SU-DHL-6 (cell line): ENCODE data around the gene MAPK8IP1.
A peak's percentile ranks its signal among the peaks of the same experiment; 100 is the strongest.

Experiments used
- H2AFZ ChIP-seq: fragments of 200-600 bp; sonication (generic); 2 replicates; pipeline ENCODE4 v1.6.1; 2014; ENCODE audit warnings: low read depth, mild to moderate bottlenecking, moderate library complexity, mixed read lengths, antibody characterized with exemption, low read length; ENCODE audit not compliant: severe bottlenecking
- H3F3A ChIP-seq: fragments of 200-600 bp; shearing (Covaris generic); 2 replicates; pipeline ENCODE4 v1.6.0; 2016; ENCODE audit warnings: antibody characterized with exemption, mild to moderate bottlenecking; ENCODE audit not compliant: insufficient read depth
- H3K27ac ChIP-seq: fragments of 200-600 bp; sonication (generic); 2 replicates; pipeline ENCODE4 v1.5.1; 2016; ENCODE audit warnings: low read depth, mild to moderate bottlenecking, low read length, moderate library complexity, mixed read lengths
- H3K27me3 ChIP-seq: fragments of 200-600 bp; sonication (generic), shearing (Covaris generic); 2 replicates; pipeline ENCODE4 v1.6.0; 2014; ENCODE audit warnings: mild to moderate bottlenecking, low read length
- H3K36me3 ChIP-seq: fragments of 200-600 bp; sonication (generic); 2 replicates; pipeline ENCODE4 v1.6.1; 2014; ENCODE audit warnings: mild to moderate bottlenecking, low read length, mixed read lengths
- H3K4me2 ChIP-seq: fragments of 300-600, 200-600 bp; shearing (Covaris generic), sonication (generic); 2 replicates; pipeline ENCODE4 v1.6.0; 2014; ENCODE audit warnings: low read length, low read depth, mild to moderate bottlenecking; ENCODE audit not compliant: poor library complexity, severe bottlenecking
- H3K4me3 ChIP-seq: fragments of 200-600 bp; sonication (generic); 2 replicates; pipeline ENCODE4 v1.5.1; 2014; ENCODE audit warnings: antibody characterized with exemption, low read length, mild to moderate bottlenecking, mixed read lengths; ENCODE audit not compliant: insufficient read depth, poor library complexity, severe bottlenecking
- H3K79me2 ChIP-seq: fragments of 200-600 bp; sonication (generic); 2 replicates; pipeline ENCODE4 v1.6.1; 2014; ENCODE audit warnings: mild to moderate bottlenecking, low read length, moderate library complexity; ENCODE audit not compliant: insufficient read depth
- H3K9ac ChIP-seq: fragments of 200-600 bp; sonication (generic); 2 replicates; pipeline ENCODE4 v1.7.0; 2014; ENCODE audit warnings: mild to moderate bottlenecking, low read length
- H3K9me2 ChIP-seq: fragments of 200-600 bp; sonication (generic); replicated peaks from 2 replicates; pipeline ENCODE4 v1.6.1; 2014; ENCODE audit warnings: low read length; ENCODE audit not compliant: insufficient read depth
- H3K9me3 ChIP-seq: fragments of 200-600 bp; sonication (generic); 2 replicates; pipeline ENCODE4 v1.6.1; 2014; ENCODE audit warnings: low read length, mixed read lengths; ENCODE audit not compliant: insufficient read depth
- H4K20me1 ChIP-seq: fragments of 200-600 bp; sonication (generic); 2 replicates; pipeline ENCODE4 v1.6.1; 2014; ENCODE audit warnings: low read depth, mild to moderate bottlenecking, antibody characterized with exemption, low read length, moderate library complexity, mixed read lengths
- CTCF ChIP-seq: fragments of 200-600 bp; sonication (generic); IDR thresholded peaks from one replicate; pipeline ENCODE4 v1.5.1; 2017; ENCODE audit warnings: antibody characterized with exemption, mild to moderate bottlenecking, low read length, moderate library complexity; ENCODE audit not compliant: insufficient read depth, poor library complexity, severe bottlenecking
- EZH2phosphoT487 ChIP-seq: fragments of 200-600 bp; sonication (generic), shearing (Covaris generic); conservative IDR thresholded peaks from 2 replicates; pipeline ENCODE4 v1.6.1; 2018; ENCODE audit warnings: mild to moderate bottlenecking, antibody characterized with exemption, low read length, moderate library complexity, mixed read lengths

The MAPK8IP1 gene

GRCh38 chr11:45921561-45922424 is 36.3 kb downstream of the MAPK8IP1 start:
- no peaks in the 10 kb centered on the region for H3K9me2 ChIP-seq
- H3F3A ChIP-seq: peaks cover 10% of the 10 kb centered on the region
- H3K79me2 ChIP-seq: peaks cover 7% of the 10 kb centered on the region
- no peak overlapping the region for H3K9ac ChIP-seq
- no peak overlapping the region for H3K4me3 ChIP-seq
- H3K4me2 ChIP-seq: peak overlapping the region; percentile 27
- no peaks in the 10 kb centered on the region for H3K9me3 ChIP-seq
- TF ChIP-seq CTCF (no peak), EZH2phosphoT487 (no peak)
- H3K36me3 ChIP-seq: no peaks in the 10 kb centered on the region
- H3K27ac ChIP-seq: no peak overlapping the region
- no peak overlapping the region for H2AFZ ChIP-seq
- no peaks in the 10 kb centered on the region for H4K20me1 ChIP-seq
- no peaks in the 10 kb centered on the region for H3K27me3 ChIP-seq

GRCh38 chr11:45922425-45923082 is 37.1 kb downstream of the MAPK8IP1 start, which contains the start of gene LARGE2:
LARGE2 (plus strand) TSS chr11:45922656; CDS start chr11:45922883, 227 bp downstream.
- H3K9ac ChIP-seq: no peak within 1 kb of the TSS
- TF ChIP-seq EZH2phosphoT487 (no peak), CTCF (no peak)
- peak within 1 kb of the TSS; percentile 27 for H3K4me2 ChIP-seq
- H2AFZ ChIP-seq: no peak within 1 kb of the TSS
- peaks cover 10% of the 10 kb centered on the region for H3F3A ChIP-seq
- no peaks in the 10 kb centered on the region for H3K36me3 ChIP-seq
- H3K4me3 ChIP-seq: no peak within 1 kb of the TSS
- no peaks in the 10 kb centered on the region for H4K20me1 ChIP-seq
- no peaks in the 10 kb centered on the region for H3K9me3 ChIP-seq
- no peaks in the 10 kb centered on the region for H3K27me3 ChIP-seq
- no peaks in the 10 kb centered on the region for H3K79me2 ChIP-seq
- H3K9me2 ChIP-seq: no peaks in the 10 kb centered on the region
- H3K27ac ChIP-seq: no peak within 1 kb of the TSS

GRCh38 chr11:45924036-45924915 is 38.8 kb downstream of the MAPK8IP1 start:
- Histone ChIP-seq H4K20me1 (no peaks in the 10 kb centered on the region), H3K9ac (no peak overlapping the region), H3K27me3 (no peaks in the 10 kb centered on the region), H3K4me3 (no peak overlapping the region), H3K79me2 (no peaks in the 10 kb centered on the region), H3F3A (peaks cover 2% of the 10 kb centered on the region), H3K9me3 (no peaks in the 10 kb centered on the region), H3K27ac (no peak overlapping the region), H3K36me3 (no peaks in the 10 kb centered on the region), H3K9me2 (no peaks in the 10 kb centered on the region), H3K4me2 (no peak overlapping the region), H2AFZ (no peak overlapping the region)
- no peak for TF ChIP-seq EZH2phosphoT487
- TF ChIP-seq CTCF: no peak
